ENCODE data around the gene SLC36A1.

SLC36A1 gene

GRCh38 chr5:151541571-151541970 is 94.2 kb downstream of the SLC36A1 start:
- Histone ChIP-seq H3K27ac (no peak overlapping the region), H3K36me3 (no peaks in the 10 kb centered on the region), H3K9me3 (no peaks in the 10 kb centered on the region), H3K4me1 (ENCODE audit: control insufficient read depth in 1 of 2, insufficient read depth in 1 of 2, low read depth in 1 of 2, low read length in 1 of 2) (no peaks in the 10 kb centered on the region), H3K4me3 (ENCODE audit: low read depth in 1 of 2, low read length in 1 of 2) (no peak overlapping the region), H3K27me3 (no peaks in the 10 kb centered on the region)
- no peak for TF ChIP-seq CTCF (IDR thresholded peaks at IDR 0.05)

All from neutrophil (primary cell).